ENCODE measurements around the gene PCBP4. TPM values are rescaled to one million over a fixed set of nuclear protein-coding genes. Genes with fewer than 3 reads are reported as not detected.
A peak's percentile ranks its signal among the peaks of the same experiment; 100 is the strongest.
"Not testable (repeated sequence)": the region's sequence is repeated elsewhere in the genome, so short reads cannot be mapped to it uniquely, and the experiment has no call there.

Gene PCBP4
- polyA plus RNA-seq, 1 donor = 48.8 TPM

GRCh38 chr3:51994530-51994929 lies 27.3 kb upstream of the PCBP4 start:
- peak overlapping the region; percentile 70 for H3K4me3 ChIP-seq (ENCODE audit: low read length)
- peaks cover 34% of the 10 kb centered on the region for H3K36me3 ChIP-seq (ENCODE audit: control insufficient read depth, insufficient read depth, low read length)
- no peak overlapping the region for H3K27ac ChIP-seq (ENCODE audit: low read length)
- H3K4me1 ChIP-seq (ENCODE audit: control insufficient read depth, insufficient read depth, low read length) = peaks cover 10% of the 10 kb centered on the region
- H3K9me3 ChIP-seq (ENCODE audit: control insufficient read depth, low read depth, low read length) = no peaks in the 10 kb centered on the region
- 100% methylated on average over 1 of the region's 2 CpGs for WGBS (ENCODE audit: insufficient coverage, low lambda C conversion rate)
- no peaks in the 10 kb centered on the region for H3K27me3 ChIP-seq (ENCODE audit: control insufficient read depth, insufficient read depth, low read length)
- DNase-seq = no peak

- not testable (repeated sequence) for H3K27ac ChIP-seq (ENCODE audit: low read length); H3K9me3 ChIP-seq (ENCODE audit: control insufficient read depth, low read depth, low read length); DNase-seq; H3K4me1 ChIP-seq (ENCODE audit: control insufficient read depth, insufficient read depth, low read length); H3K27me3 ChIP-seq (ENCODE audit: control insufficient read depth, insufficient read depth, low read length); H3K4me3 ChIP-seq (ENCODE audit: low read length)
- peaks cover 39% of the 10 kb centered on the region for H3K36me3 ChIP-seq (ENCODE audit: control insufficient read depth, insufficient read depth, low read length)
- WGBS (ENCODE audit: insufficient coverage, low lambda C conversion rate) = no CpG with 5 or more reads among the region's 13 CpGs
These were observed 26.4 kb upstream of the PCBP4 start for GRCh38 chr3:51993657-51994056.

GRCh38 chr3:51992017-51992682 lies 24.9 kb upstream of the PCBP4 start:
- Histone ChIP-seq H3K4me1 (ENCODE audit: control insufficient read depth, insufficient read depth, low read length) (peaks cover 15% of the 10 kb centered on the region), H3K27ac (ENCODE audit: low read length) (no peak overlapping the region), H3K4me3 (ENCODE audit: low read length) (no peak overlapping the region), H3K27me3 (ENCODE audit: control insufficient read depth, insufficient read depth, low read length) (no peaks in the 10 kb centered on the region), H3K36me3 (ENCODE audit: control insufficient read depth, insufficient read depth, low read length) (peaks cover 42% of the 10 kb centered on the region), H3K9me3 (ENCODE audit: control insufficient read depth, low read depth, low read length) (no peaks in the 10 kb centered on the region)
- WGBS (ENCODE audit: insufficient coverage, low lambda C conversion rate) = no CpG with 5 or more reads among the region's 3 CpGs
- DNase-seq = no peak

GRCh38 chr3:51990501-51990971 lies 23.3 kb upstream of the PCBP4 start:
- DNase-seq; H3K27me3 ChIP-seq (ENCODE audit: control insufficient read depth, insufficient read depth, low read length); H3K4me3 ChIP-seq (ENCODE audit: low read length); H3K9me3 ChIP-seq (ENCODE audit: control insufficient read depth, low read depth, low read length); H3K27ac ChIP-seq (ENCODE audit: low read length): not testable (repeated sequence)
- Histone ChIP-seq H3K4me1 (ENCODE audit: control insufficient read depth, insufficient read depth, low read length) (peaks cover 31% of the 10 kb centered on the region), H3K36me3 (ENCODE audit: control insufficient read depth, insufficient read depth, low read length) (peaks cover 47% of the 10 kb centered on the region)
- WGBS (ENCODE audit: insufficient coverage, low lambda C conversion rate) = no CpG with 5 or more reads among the region's 38 CpGs

DNA sequence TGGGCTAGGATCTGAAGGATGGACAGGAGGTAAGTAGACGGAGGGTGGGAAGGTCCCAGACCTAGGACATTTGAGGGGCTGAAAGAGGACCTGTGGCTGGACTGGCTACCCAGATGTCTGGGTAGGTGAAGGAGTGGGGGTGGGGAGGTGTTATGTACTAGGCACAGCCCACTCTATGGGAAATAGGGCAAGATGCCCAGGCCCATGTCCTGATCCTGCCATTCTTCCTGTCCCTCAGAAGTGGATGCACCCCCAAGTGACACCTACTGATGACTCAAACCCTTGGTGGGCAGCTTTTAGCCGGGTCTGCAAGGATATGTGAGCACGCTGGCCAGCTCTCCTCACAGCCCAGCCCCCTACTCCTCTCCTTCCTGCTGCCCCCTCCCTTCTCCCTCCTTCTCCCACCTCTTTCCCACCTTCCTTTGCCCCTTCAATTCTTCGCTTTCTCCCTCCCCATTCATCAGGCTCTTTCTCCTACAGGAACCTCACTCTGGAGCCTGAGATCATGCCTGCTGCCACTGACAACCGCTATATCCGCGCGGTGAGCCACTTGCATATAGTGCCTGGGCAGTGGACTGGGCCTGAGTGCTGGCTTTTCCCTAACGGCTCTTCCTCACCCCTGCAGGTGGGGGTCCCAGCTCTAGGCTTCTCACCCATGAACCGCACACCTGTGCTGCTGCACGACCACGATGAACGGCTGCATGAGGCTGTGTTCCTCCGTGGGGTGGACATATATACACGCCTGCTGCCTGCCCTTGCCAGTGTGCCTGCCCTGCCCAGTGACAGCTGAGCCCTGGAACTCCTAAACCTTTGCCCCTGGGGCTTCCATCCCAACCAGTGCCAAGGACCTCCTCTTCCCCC lies 21.3 kb upstream of the PCBP4 start:
- Histone ChIP-seq H3K9me3 (ENCODE audit: control insufficient read depth, low read depth, low read length) (no peaks in the 10 kb centered on the region), H3K27me3 (ENCODE audit: control insufficient read depth, insufficient read depth, low read length) (no peaks in the 10 kb centered on the region), H3K36me3 (ENCODE audit: control insufficient read depth, insufficient read depth, low read length) (peaks cover 33% of the 10 kb centered on the region), H3K4me1 (ENCODE audit: control insufficient read depth, insufficient read depth, low read length) (peaks cover 40% of the 10 kb centered on the region), H3K4me3 (ENCODE audit: low read length) (no peak overlapping the region), H3K27ac (ENCODE audit: low read length) (no peak overlapping the region)
- WGBS (ENCODE audit: insufficient coverage, low lambda C conversion rate) = 83% methylated on average over 2 of the region's 15 CpGs
- DNase-seq = no peak

GRCh38 chr3:51987568-51987967 lies 20.3 kb upstream of the PCBP4 start:
- Histone ChIP-seq H3K27me3 (ENCODE audit: control insufficient read depth, insufficient read depth, low read length) (no peaks in the 10 kb centered on the region), H3K9me3 (ENCODE audit: control insufficient read depth, low read depth, low read length) (no peaks in the 10 kb centered on the region), H3K4me1 (ENCODE audit: control insufficient read depth, insufficient read depth, low read length) (peaks cover 44% of the 10 kb centered on the region), H3K4me3 (ENCODE audit: low read length) (no peak overlapping the region), H3K36me3 (ENCODE audit: control insufficient read depth, insufficient read depth, low read length) (peaks cover 26% of the 10 kb centered on the region), H3K27ac (ENCODE audit: low read length) (peak overlapping the region; percentile 100)
- no CpG with 5 or more reads among the region's 7 CpGs for WGBS (ENCODE audit: insufficient coverage, low lambda C conversion rate)
- no peak for DNase-seq

- Histone ChIP-seq H3K27ac (ENCODE audit: low read length) (peak overlapping the region; percentile 100), H3K4me3 (ENCODE audit: low read length) (peak overlapping the region; percentile 30), H3K27me3 (ENCODE audit: control insufficient read depth, insufficient read depth, low read length) (no peaks in the 10 kb centered on the region), H3K4me1 (ENCODE audit: control insufficient read depth, insufficient read depth, low read length) (peaks cover 56% of the 10 kb centered on the region), H3K9me3 (ENCODE audit: control insufficient read depth, low read depth, low read length) (no peaks in the 10 kb centered on the region), H3K36me3 (ENCODE audit: control insufficient read depth, insufficient read depth, low read length) (peaks cover 14% of the 10 kb centered on the region)
- no CpG with 5 or more reads among the region's 12 CpGs for WGBS (ENCODE audit: insufficient coverage, low lambda C conversion rate)
- peak; percentile 82 to 92 for DNase-seq
These were observed 19.0 kb upstream of the PCBP4 start for GRCh38 chr3:51986010-51986947.

DNA sequence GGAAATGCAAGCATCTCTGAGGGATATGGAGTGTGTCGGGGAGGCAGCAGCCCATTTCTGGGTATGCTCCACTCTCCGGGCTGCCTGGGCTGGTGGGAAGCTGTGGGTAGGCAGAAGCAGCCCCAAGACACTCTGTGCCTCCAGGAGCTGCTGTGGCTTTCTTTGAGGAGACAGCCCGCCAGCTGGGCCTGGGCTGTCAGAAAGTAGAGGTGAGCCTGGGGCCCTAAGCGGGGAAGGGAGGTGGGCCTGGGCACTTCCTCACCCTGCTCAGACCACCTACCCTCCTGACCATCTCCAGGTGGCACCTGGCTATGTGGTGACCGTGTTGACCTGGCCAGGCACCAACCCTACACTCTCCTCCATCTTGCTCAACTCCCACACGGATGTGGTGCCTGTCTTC lies 17.8 kb upstream of the PCBP4 start:
- DNase-seq = no peak
- Histone ChIP-seq H3K4me3 (ENCODE audit: low read length) (peak overlapping the region; percentile 74), H3K4me1 (ENCODE audit: control insufficient read depth, insufficient read depth, low read length) (peaks cover 62% of the 10 kb centered on the region), H3K36me3 (ENCODE audit: control insufficient read depth, insufficient read depth, low read length) (peaks cover 17% of the 10 kb centered on the region), H3K27me3 (ENCODE audit: control insufficient read depth, insufficient read depth, low read length) (no peaks in the 10 kb centered on the region), H3K27ac (ENCODE audit: low read length) (peak overlapping the region; percentile 100), H3K9me3 (ENCODE audit: control insufficient read depth, low read depth, low read length) (no peaks in the 10 kb centered on the region)
- no CpG with 5 or more reads among the region's 6 CpGs for WGBS (ENCODE audit: insufficient coverage, low lambda C conversion rate)

DNA sequence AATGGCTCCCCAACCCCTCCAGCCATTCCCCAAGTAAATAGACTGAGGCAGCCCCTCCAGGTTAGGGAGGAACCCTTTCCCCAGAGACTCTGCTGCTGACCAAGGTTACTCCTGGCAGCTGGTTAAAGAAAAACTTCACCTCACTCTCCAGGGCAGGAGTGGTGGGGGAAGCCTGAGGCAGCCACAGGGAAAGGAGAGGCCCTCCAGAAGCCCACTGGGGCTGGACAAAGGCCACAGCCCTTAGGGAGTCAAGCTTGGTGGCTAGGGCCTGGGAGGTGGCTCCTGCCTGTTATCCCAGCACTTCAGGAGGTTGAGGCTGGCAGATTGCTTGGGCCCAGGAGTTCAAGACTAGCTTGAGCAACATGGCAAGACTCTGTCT lies 17.0 kb upstream of the PCBP4 start:
- H3K4me3 ChIP-seq (ENCODE audit: low read length) = peak overlapping the region; percentile 74
- peaks cover 62% of the 10 kb centered on the region for H3K4me1 ChIP-seq (ENCODE audit: control insufficient read depth, insufficient read depth, low read length)
- H3K27me3 ChIP-seq (ENCODE audit: control insufficient read depth, insufficient read depth, low read length) = no peaks in the 10 kb centered on the region
- no peaks in the 10 kb centered on the region for H3K9me3 ChIP-seq (ENCODE audit: control insufficient read depth, low read depth, low read length)
- peaks cover 17% of the 10 kb centered on the region for H3K36me3 ChIP-seq (ENCODE audit: control insufficient read depth, insufficient read depth, low read length)
- H3K27ac ChIP-seq (ENCODE audit: low read length) = peak overlapping the region; percentile 100
- peak in 1 of 2 donors; percentile 59 for DNase-seq

Data from large intestine (tissue), 3 donors.